DND-41 (cell line): ENCODE results near the gene RITA1.
"Not testable (repeated sequence)": the region's sequence is repeated elsewhere in the genome, so short reads cannot be mapped to it uniquely, and the experiment has no call there.

ENCODE experiments used
- ATAC-seq: fragments of 200-7000 bp; cut with Tn5 transposase; 3 replicates; pipeline ENCODE4 v1.9.1; 2021; ENCODE audit warnings: low read depth; ENCODE audit not compliant: insufficient read depth
- DNase-seq: peaks from one replicate; pipeline ENCODE4 v3.0.0-alpha.2; 2020
- H2AFZ ChIP-seq: 2 replicates; pipeline ENCODE4 v1.6.0; 2012; ENCODE audit warnings: low read depth, low read length
- H3K27ac ChIP-seq: 2 replicates; pipeline ENCODE4 v1.5.1; 2012; ENCODE audit warnings: low read length, inconsistent platforms
- H3K27me3 ChIP-seq: fragments of 200-600 bp; sonication (generic); 2 replicates; pipeline ENCODE4 v1.6.0; 2012; ENCODE audit warnings: low read length, mild to moderate bottlenecking, inconsistent platforms; ENCODE audit not compliant: insufficient read depth, poor library complexity
- H3K36me3 ChIP-seq: 2 replicates; pipeline ENCODE4 v1.5.1; 2012; ENCODE audit warnings: low read length, inconsistent platforms; ENCODE audit not compliant: insufficient read depth
- H3K4me1 ChIP-seq: 2 replicates; pipeline ENCODE4 v1.5.1; 2012; ENCODE audit warnings: mild to moderate bottlenecking, low read length; ENCODE audit not compliant: insufficient read depth
- H3K4me2 ChIP-seq: 2 replicates; pipeline ENCODE4 v1.6.0; 2012; ENCODE audit warnings: mild to moderate bottlenecking, moderate library complexity, low read length, inconsistent platforms; ENCODE audit not compliant: insufficient read depth
- H3K4me3 ChIP-seq, 2 experiments: fragments of 200-600 bp in 1 of 2; shearing (Covaris generic) in 1 of 2; 2 replicates each; pipeline ENCODE4 v1.5.1; 2012 to 2016; ENCODE audit warnings: inconsistent platforms in 2 of 2, low read length in 2 of 2, mild to moderate bottlenecking in 2 of 2, low read depth in 1 of 2, moderate library complexity in 1 of 2
- H3K79me2 ChIP-seq: 2 replicates; pipeline ENCODE4 v1.6.0; 2012; ENCODE audit warnings: low read length, inconsistent platforms; ENCODE audit not compliant: insufficient read depth
- H3K9ac ChIP-seq: 2 replicates; pipeline ENCODE4 v1.6.0; 2012; ENCODE audit warnings: low read depth, mild to moderate bottlenecking, inconsistent platforms, low read length, moderate library complexity
- H3K9me3 ChIP-seq: 2 replicates; pipeline ENCODE4 v1.5.1; 2012; ENCODE audit warnings: low read length, moderate library complexity, mild to moderate bottlenecking, inconsistent platforms; ENCODE audit not compliant: insufficient read depth, severe bottlenecking
- H4K20me1 ChIP-seq: 2 replicates; pipeline ENCODE4 v1.6.0; 2012; ENCODE audit warnings: low read length; ENCODE audit not compliant: insufficient read depth
- CTCF ChIP-seq: IDR thresholded peaks from 2 replicates; pipeline ENCODE4 v1.5.1; 2012; ENCODE audit warnings: borderline replicate concordance, low read length, moderate library complexity, mild to moderate bottlenecking; ENCODE audit not compliant: poor library complexity, severe bottlenecking; ENCODE audit errors: extremely low read depth
- EZH2 ChIP-seq: IDR thresholded peaks from 3 replicates; pipeline ENCODE4 v1.6.1; 2012; ENCODE audit warnings: borderline replicate concordance, low read depth, mild to moderate bottlenecking, moderate library complexity, low read length, inconsistent platforms; ENCODE audit not compliant: severe bottlenecking

The RITA1 gene

DNA sequence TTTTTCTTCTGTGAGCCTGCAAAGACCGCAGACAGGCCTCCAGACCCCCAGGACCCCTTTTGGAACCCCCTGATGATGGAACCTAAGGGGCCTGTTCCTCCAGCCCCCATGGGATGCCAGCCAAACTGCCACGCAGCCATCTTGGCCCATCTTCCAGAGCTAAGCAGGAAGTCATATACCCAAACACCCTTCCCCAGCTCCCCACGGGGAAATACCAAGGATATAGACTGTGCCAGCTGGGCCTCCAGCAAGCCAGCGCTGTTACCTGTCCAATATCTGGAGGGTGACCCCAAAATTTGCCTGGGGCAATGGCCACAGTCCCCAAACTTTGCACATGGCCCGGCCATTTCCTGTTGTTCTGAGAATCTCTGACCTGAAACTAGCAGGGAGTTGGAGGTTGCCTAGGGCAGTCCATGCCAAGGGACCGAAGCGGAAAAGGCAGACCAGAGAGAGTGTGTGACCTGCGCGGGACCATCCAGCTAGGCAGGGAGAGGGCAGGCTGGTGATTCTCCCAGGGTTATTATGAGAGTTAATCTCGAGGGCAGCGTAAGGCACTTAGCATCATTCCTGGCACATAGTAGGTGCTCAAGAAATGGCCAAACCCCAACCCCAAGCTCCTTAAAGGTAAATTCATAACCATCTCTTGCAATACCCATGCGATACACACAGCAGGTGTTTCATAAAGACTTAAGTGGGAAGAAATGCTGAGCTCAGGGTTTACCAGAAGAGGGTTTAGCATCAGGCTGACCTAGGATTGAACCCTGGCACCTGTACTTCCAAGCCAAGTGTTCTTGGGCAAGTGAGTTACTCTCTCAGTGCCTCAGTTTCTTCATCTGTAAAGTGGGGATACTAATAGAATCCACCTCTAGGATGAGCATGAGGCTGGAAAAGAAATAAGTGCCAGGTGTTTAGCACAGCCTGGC is 47.4 kb upstream of the RITA1 start:
- no peak overlapping the region for H3K4me3 ChIP-seq
- H3K9ac ChIP-seq, result no peak overlapping the region
- no peaks in the 10 kb centered on the region for H3K9me3 ChIP-seq
- no peaks in the 10 kb centered on the region for H4K20me1 ChIP-seq
- no peaks in the 10 kb centered on the region for H3K79me2 ChIP-seq
- H3K36me3 ChIP-seq, result no peaks in the 10 kb centered on the region
- H3K4me2 ChIP-seq, result no peak overlapping the region
- DNase-seq, result no peak
- no peak for ATAC-seq
- H2AFZ ChIP-seq, result no peak overlapping the region
- TF ChIP-seq EZH2 (no peak), CTCF (no peak)
- H3K27me3 ChIP-seq, result no peaks in the 10 kb centered on the region
- H3K4me1 ChIP-seq, result no peaks in the 10 kb centered on the region
- H3K27ac ChIP-seq, result no peak overlapping the region

GRCh38 chr12:113138826-113139225 is 46.7 kb upstream of the RITA1 start:
- no peaks in the 10 kb centered on the region for H4K20me1 ChIP-seq
- H3K9me3 ChIP-seq, result no peaks in the 10 kb centered on the region
- ATAC-seq, result no peak
- H3K79me2 ChIP-seq, result no peaks in the 10 kb centered on the region
- no peak overlapping the region for H2AFZ ChIP-seq
- H3K36me3 ChIP-seq, result no peaks in the 10 kb centered on the region
- H3K4me2 ChIP-seq, result no peak overlapping the region
- no peak overlapping the region for H3K9ac ChIP-seq
- H3K27ac ChIP-seq, result no peak overlapping the region
- no peaks in the 10 kb centered on the region for H3K27me3 ChIP-seq
- no peaks in the 10 kb centered on the region for H3K4me1 ChIP-seq
- no peak for DNase-seq
- TF ChIP-seq CTCF (no peak), EZH2 (no peak)
- H3K4me3 ChIP-seq, result no peak overlapping the region

GRCh38 chr12:113140706-113141105 is 44.8 kb upstream of the RITA1 start:
- Histone ChIP-seq H3K4me2 (no peak overlapping the region), H3K36me3 (no peaks in the 10 kb centered on the region), H3K9me3 (no peaks in the 10 kb centered on the region), H3K4me1 (no peaks in the 10 kb centered on the region), H4K20me1 (no peaks in the 10 kb centered on the region), H2AFZ (no peak overlapping the region), H3K27ac (no peak overlapping the region), H3K79me2 (no peaks in the 10 kb centered on the region), H3K27me3 (no peaks in the 10 kb centered on the region), H3K4me3 (no peak overlapping the region), H3K9ac (no peak overlapping the region)
- no peak for ATAC-seq
- TF ChIP-seq EZH2 (no peak), CTCF (no peak)
- no peak for DNase-seq

- H2AFZ ChIP-seq, H3K9ac ChIP-seq, H3K4me2 ChIP-seq, H3K9me3 ChIP-seq, ATAC-seq, H3K27ac ChIP-seq, DNase-seq, H3K4me1 ChIP-seq, H4K20me1 ChIP-seq, H3K36me3 ChIP-seq, H3K4me3 ChIP-seq, H3K27me3 ChIP-seq, H3K79me2 ChIP-seq: not testable (repeated sequence)
These were observed 43.8 kb upstream of the RITA1 start for GRCh38 chr12:113141716-113142115.
